HL-60 (cell line): ENCODE results near the gene ELMOD3.
"Not testable (repeated sequence)": the region's sequence is repeated elsewhere in the genome, so short reads cannot be mapped to it uniquely, and the experiment has no call there.

Experiments used
- DNase-seq, 2 experiments: peaks; one replicate each; pipeline ENCODE4 v3.0.0-alpha.2; 2010 to 2020; ENCODE audit warnings: low read depth in 1 of 2, low spot score in 1 of 2
- H3K27ac ChIP-seq: fragments of 250-450 bp; sonication (Bioruptor Pico); replicated peaks from 2 replicates; pipeline ENCODE4 v1.5.1; 2020; ENCODE audit warnings: mild to moderate bottlenecking, moderate library complexity
- H3K27me3 ChIP-seq: fragments of 250-450 bp; sonication (Bioruptor Pico); 2 replicates; pipeline ENCODE4 v1.5.1; 2021; ENCODE audit warnings: mild to moderate bottlenecking, moderate library complexity; ENCODE audit not compliant: insufficient read depth, poor library complexity, severe bottlenecking
- H3K4me3 ChIP-seq: replicated peaks from 2 replicates; pipeline ENCODE4 v1.5.1; 2011; ENCODE audit warnings: mild to moderate bottlenecking, control low read depth, low read length; ENCODE audit not compliant: insufficient read depth
- GABPA ChIP-seq: IDR thresholded peaks from 2 replicates; pipeline ENCODE4 v1.6.1; 2012; ENCODE audit warnings: low read depth
- POLR2AphosphoS5 ChIP-seq: IDR thresholded peaks from 2 replicates; pipeline ENCODE4 v1.6.1; 2012; ENCODE audit warnings: low read depth
- REST ChIP-seq: IDR thresholded peaks from 2 replicates; pipeline ENCODE4 v1.6.1; 2012; ENCODE audit warnings: low read depth; ENCODE audit not compliant: insufficient replicate concordance
- SPI1 ChIP-seq: IDR thresholded peaks from 2 replicates; pipeline ENCODE4 v1.6.1; 2012; ENCODE audit warnings: low read depth, mild to moderate bottlenecking, borderline replicate concordance
- TF ChIP-seq, protein P1 (sequence below): IDR thresholded peaks from one replicate; pipeline ENCODE4 v1.5.1; 2011; ENCODE audit warnings: low read length, control low read depth, inconsistent platforms; ENCODE audit not compliant: insufficient read depth

Gene ELMOD3

GRCh38 chr2:85437488-85438200 is 83.1 kb downstream of the ELMOD3 start:
- DNase-seq, result peak; percentile 68 to 82
- Histone ChIP-seq H3K27me3 (no peaks in the 10 kb centered on the region), H3K4me3 (peak overlapping the region; percentile 33)

DNA sequence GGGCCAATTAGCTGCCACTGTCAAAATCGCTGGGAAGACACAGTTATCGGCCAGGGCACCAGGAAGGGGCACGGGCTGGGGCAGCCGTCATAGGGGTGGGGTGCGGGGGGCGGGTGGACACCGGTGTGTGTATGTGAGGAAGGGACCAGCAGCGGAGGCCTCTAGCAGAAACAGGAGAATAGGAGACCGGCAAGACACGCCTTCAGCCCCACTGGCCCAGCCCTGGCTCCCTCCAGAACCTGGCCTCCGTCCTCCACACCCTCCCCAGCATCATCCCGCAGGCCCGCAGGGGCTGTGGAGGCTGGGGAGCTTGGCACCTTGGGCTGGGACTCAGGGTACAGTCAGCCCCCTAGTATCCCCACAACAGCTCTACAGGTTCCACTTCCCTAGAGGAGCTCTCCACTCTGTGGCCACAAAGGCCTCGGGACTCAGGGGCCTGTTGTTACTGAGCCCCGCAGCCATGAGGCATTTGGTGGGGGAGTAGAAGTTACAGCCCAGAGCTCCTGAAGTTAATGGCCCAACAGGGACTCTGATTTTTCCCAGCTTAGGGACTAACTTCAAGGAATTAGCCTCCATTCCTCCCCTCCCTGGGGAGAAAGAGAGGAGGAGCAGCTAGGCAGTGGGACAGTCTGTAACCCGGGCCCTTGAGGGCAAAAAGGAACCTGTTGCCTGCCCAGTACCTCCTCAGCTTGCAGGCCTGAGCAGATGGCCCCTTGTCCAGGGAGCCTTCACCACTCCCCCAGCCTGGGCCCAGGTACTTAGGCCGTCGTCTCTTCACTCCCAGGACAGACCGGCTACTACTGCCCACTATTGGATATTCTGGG is 83.8 kb downstream of the ELMOD3 start:
- TF ChIP-seq, protein P1, sequence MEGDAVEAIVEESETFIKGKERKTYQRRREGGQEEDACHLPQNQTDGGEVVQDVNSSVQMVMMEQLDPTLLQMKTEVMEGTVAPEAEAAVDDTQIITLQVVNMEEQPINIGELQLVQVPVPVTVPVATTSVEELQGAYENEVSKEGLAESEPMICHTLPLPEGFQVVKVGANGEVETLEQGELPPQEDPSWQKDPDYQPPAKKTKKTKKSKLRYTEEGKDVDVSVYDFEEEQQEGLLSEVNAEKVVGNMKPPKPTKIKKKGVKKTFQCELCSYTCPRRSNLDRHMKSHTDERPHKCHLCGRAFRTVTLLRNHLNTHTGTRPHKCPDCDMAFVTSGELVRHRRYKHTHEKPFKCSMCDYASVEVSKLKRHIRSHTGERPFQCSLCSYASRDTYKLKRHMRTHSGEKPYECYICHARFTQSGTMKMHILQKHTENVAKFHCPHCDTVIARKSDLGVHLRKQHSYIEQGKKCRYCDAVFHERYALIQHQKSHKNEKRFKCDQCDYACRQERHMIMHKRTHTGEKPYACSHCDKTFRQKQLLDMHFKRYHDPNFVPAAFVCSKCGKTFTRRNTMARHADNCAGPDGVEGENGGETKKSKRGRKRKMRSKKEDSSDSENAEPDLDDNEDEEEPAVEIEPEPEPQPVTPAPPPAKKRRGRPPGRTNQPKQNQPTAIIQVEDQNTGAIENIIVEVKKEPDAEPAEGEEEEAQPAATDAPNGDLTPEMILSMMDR, result no peak
- no peak for TF ChIP-seq POLR2AphosphoS5
- TF ChIP-seq SPI1, result no peak; the same call in 1 of the 2 replicates
- Histone ChIP-seq H3K27ac (peak overlapping the region; percentile 82), H3K4me3 (peak overlapping the region; percentile 33), H3K27me3 (no peaks in the 10 kb centered on the region)
- DNase-seq, result peak in 1 of 2 experiments; percentile 39

More at GRCh38 chr2:85437488-85438200, 83.1 kb downstream of the ELMOD3 start:
- TF ChIP-seq, protein P1, result no peak
- TF ChIP-seq REST (no peak), POLR2AphosphoS5 (peak; percentile 64; the same call in 1 of the 2 replicates), SPI1 (no peak), GABPA (peak; percentile 31; the same call in 1 of the 2 replicates)
- H3K27ac ChIP-seq, result peak overlapping the region; percentile 82

- Histone ChIP-seq H3K27me3 (no peaks in the 10 kb centered on the region), H3K4me3 (no peak overlapping the region), H3K27ac (peak overlapping the region; percentile 82)
- DNase-seq, result no peak
- TF ChIP-seq SPI1, result no peak
- TF ChIP-seq POLR2AphosphoS5, result no peak
- no peak for TF ChIP-seq REST
- no peak for TF ChIP-seq GABPA
These were observed 84.5 kb downstream of the ELMOD3 start for GRCh38 chr2:85439025-85439472.

- not testable (repeated sequence) for H3K27me3 ChIP-seq, H3K27ac ChIP-seq, DNase-seq, H3K4me3 ChIP-seq
These were observed 85.0 kb downstream of the ELMOD3 start for GRCh38 chr2:85439569-85439968.
